Pancreas (tissue), 10 donors: Measurements from ENCODE around the gene MYOM1. TPM values are rescaled to one million over a fixed set of nuclear protein-coding genes. Genes with fewer than 3 reads are reported as not detected.
"Not testable (repeated sequence)": the region's sequence is repeated elsewhere in the genome, so short reads cannot be mapped to it uniquely, and the experiment has no call there.

ENCODE experiments used
- ATAC-seq, 4 donors: fragments of 200-7000 bp; cut with Tn5 transposase; one replicate each; pipeline versions ENCODE4 v1.8.0 to v1.9.1; 2020; ENCODE audit warnings: mild to moderate bottlenecking in 4 of 4, moderate library complexity in 4 of 4
- DNase-seq, 6 donors: peaks; one replicate each; pipeline ENCODE4 v3.0.0-alpha.2; 2020
- FAIRE-seq: peaks from 2 replicates; lab custom pipeline; 2012; peaks lifted over from hg19 to GRCh38; lab: Jason Lieb, UNC
- H3K27ac ChIP-seq, 4 donors: fragments of 200-600 bp; sonication (generic); 1 replicate in 3 of 4; 2 replicates in 1 of 4; pipeline versions ENCODE4 v1.5.0 to v1.8.0; 2020
- H3K27me3 ChIP-seq, 4 donors: fragments of 200-600 bp; one replicate each; pipeline ENCODE4 v1.8.0; 2021
- H3K36me3 ChIP-seq, 3 donors: fragments of 200-600 bp; sonication (generic) in 1 of 3; one replicate each; pipeline versions ENCODE4 v1.5.0 to v1.8.0; 2020 to 2021
- H3K4me1 ChIP-seq, 3 donors: fragments of 200-600 bp; one replicate each; pipeline ENCODE4 v1.8.0; 2021
- H3K4me3 ChIP-seq, 4 donors: fragments of 200-600 bp; sonication (generic) in 2 of 4; one replicate each; pipeline versions ENCODE4 v1.5.0 to v1.8.0; 2020 to 2021
- H3K9me3 ChIP-seq, 4 donors: fragments of 200-600 bp; one replicate each; pipeline ENCODE4 v1.8.0; 2021
- WGBS, 2 donors: extraction: QIAGEN DNeasy Blood & Tissue Kit; methylation state at CpG; one replicate each; pipeline ENCODE4 v1.1.7; 2013; 5-methylcytosine and 5-hydroxymethylcytosine counted together
- intact Hi-C, 3 donors: fragments of 100-400 bp; cut with DNase I; formaldehyde crosslinking; loops; one replicate each; pipeline versions ENCODE4 v1.11.1 to v1.14.2; 2022
- polyA plus RNA-seq, 2 donors: library from polyadenylated mRNA; stranded (reverse); fragments of 200-250 nt; gene quantifications; one replicate each; pipeline ENCODE4 v1.2.3, GENCODE V29; 2013
- total RNA-seq, 6 donors: library from RNA; stranded (reverse); fragmentation: NEBNext Ultra II Directional in 4 of 6; extraction: Animal tissue kit (Norgen Biotek cat#: 25700) in 4 of 6; gene quantifications; one replicate each; pipeline versions ENCODE4 v1.2.1 to v1.2.4, GENCODE V29; 2021 to 2023
- TF ChIP-seq, protein P1 (sequence below), 4 donors: fragments of 200-600 bp; sonication (generic) in 3 of 4; IDR thresholded peaks; one replicate each; pipeline versions ENCODE4 v1.5.0 to v1.8.0; 2021; ENCODE audit warnings: antibody characterized with exemption in 4 of 4
- donor health status: healthy with polysubstance abuse.
- donor health status: DM: no; HTN: no; CAD: no; lungs with moderate emphysema.
- donor health status: DM: no; HTN: no; CAD: no.
- donor health status: control.
- donor health status: control.
- donor health status: Bipolar disorder and iron deficiency.
- donor health status: DM: yes; HTN: yes; CAD: no.
- donor health status: DM: no; HTN: no; CAD: no.
- donor health status: DM: no; HTN: no; CAD: no.
- donor health status: DM: yes; HTN: yes; CAD: no.

Gene MYOM1
- total and polyA plus RNA-seq, 8 donors, result 4.7 to 18.2 (median 14.2) TPM

DNA sequence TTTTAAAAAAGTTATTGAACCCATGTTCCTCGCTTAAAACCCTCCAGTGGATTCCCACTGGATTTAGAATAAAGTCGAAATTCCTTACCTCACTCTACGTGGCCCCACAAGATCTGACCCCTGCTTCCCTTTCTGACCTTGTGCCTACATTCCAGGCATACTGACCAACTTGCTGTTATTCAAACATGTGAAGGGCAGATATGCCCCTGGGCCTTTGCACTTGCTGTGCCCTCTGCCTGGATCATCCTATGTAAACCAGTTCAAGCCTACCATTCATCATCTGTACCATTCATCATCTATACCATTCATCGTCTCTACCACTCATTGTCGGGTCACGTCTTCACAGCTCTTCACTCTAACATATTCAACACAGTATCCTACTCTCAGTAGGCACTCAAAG, 165.6 kb downstream of the MYOM1 start:
- no peaks in the 10 kb centered on the region for H3K27me3 ChIP-seq
- peaks cover 0 to 13% (median 11%) of the 10 kb centered on the region in 3 donors for H3K4me1 ChIP-seq
- DNase-seq (no peak), FAIRE-seq (no peak), ATAC-seq (no peak)
- no peaks in the 10 kb centered on the region for H3K9me3 ChIP-seq
- intact Hi-C loops, result no loop called here
- H3K36me3 ChIP-seq, result no peaks in the 10 kb centered on the region
- TF ChIP-seq, protein P1, sequence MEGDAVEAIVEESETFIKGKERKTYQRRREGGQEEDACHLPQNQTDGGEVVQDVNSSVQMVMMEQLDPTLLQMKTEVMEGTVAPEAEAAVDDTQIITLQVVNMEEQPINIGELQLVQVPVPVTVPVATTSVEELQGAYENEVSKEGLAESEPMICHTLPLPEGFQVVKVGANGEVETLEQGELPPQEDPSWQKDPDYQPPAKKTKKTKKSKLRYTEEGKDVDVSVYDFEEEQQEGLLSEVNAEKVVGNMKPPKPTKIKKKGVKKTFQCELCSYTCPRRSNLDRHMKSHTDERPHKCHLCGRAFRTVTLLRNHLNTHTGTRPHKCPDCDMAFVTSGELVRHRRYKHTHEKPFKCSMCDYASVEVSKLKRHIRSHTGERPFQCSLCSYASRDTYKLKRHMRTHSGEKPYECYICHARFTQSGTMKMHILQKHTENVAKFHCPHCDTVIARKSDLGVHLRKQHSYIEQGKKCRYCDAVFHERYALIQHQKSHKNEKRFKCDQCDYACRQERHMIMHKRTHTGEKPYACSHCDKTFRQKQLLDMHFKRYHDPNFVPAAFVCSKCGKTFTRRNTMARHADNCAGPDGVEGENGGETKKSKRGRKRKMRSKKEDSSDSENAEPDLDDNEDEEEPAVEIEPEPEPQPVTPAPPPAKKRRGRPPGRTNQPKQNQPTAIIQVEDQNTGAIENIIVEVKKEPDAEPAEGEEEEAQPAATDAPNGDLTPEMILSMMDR (IDR thresholded peaks at IDR 0.05), result no peak
- 92 to 99% methylated on average over 6 of the region's 6 CpGs for WGBS, 2 donors
- no peak overlapping the region for H3K4me3 ChIP-seq
- H3K27ac ChIP-seq, result no peak overlapping the region

DNA sequence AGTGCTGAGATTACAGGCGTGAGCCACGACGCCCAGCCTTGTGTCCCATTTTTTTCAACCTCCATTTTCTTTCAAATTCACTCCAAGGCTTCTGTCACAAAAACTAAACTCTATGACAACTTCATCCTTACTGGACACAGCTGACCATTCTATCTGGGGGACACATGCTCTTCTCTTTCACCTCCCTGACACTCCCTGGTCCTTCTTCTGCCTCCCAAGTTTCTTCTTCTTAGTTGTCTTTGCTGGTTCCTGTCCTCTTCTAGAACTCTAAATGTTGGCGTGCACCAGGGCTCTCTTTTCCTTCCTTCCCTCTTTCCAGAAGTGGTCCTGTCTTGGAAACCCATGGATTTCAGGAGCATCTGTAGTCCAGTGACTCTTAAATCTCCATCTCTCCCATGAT, 166.7 kb downstream of the MYOM1 start:
- FAIRE-seq, result no peak
- WGBS, 2 donors, result 97 to 98% methylated on average over 4 of the region's 4 CpGs
- TF ChIP-seq, protein P1 (IDR thresholded peaks at IDR 0.05), result no peak

DNA sequence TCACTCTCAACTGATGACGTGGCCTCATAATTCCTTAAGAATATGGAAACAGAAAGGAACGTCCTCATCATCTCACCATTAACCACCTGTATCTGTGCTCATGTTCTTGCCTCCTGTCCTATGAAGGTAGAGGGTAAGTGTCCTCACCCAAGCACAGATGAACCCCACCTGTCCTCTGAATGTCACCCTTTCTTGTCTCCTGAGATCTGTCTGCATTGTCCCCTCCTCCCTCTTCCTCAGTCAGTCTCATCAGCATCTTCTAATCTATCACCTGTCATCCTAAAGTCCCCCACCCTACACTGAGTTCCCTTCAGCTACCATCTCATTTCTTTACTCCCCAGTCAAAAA, 167.4 kb downstream of the MYOM1 start:
- FAIRE-seq (no peak), ATAC-seq (no peak), DNase-seq (no peak)
- H3K4me3 ChIP-seq, result no peak overlapping the region
- WGBS, 2 donors, result 21 to 22% methylated on average over 2 of the region's 2 CpGs
- peak overlapping the region in 2 of 4 donors; percentile 36 to 73 for H3K27ac ChIP-seq
- peaks cover 0 to 13% (median 11%) of the 10 kb centered on the region in 3 donors for H3K4me1 ChIP-seq
- TF ChIP-seq, protein P1 (IDR thresholded peaks at IDR 0.05), result no peak
- intact Hi-C loops, result no loop called here
- no peaks in the 10 kb centered on the region for H3K9me3 ChIP-seq
- H3K36me3 ChIP-seq, result no peaks in the 10 kb centered on the region
- no peaks in the 10 kb centered on the region for H3K27me3 ChIP-seq

More for the DNA sequence above, 166.7 kb downstream of the MYOM1 start:
- H3K36me3 ChIP-seq, result no peaks in the 10 kb centered on the region
- intact Hi-C loops, result no loop called here
- H3K4me3 ChIP-seq, result no peak overlapping the region
- no peaks in the 10 kb centered on the region for H3K9me3 ChIP-seq
- no peaks in the 10 kb centered on the region for H3K27me3 ChIP-seq
- ATAC-seq (no peak), DNase-seq (no peak)
- no peak overlapping the region for H3K27ac ChIP-seq
- H3K4me1 ChIP-seq, result peaks cover 0 to 13% (median 11%) of the 10 kb centered on the region in 3 donors

DNA sequence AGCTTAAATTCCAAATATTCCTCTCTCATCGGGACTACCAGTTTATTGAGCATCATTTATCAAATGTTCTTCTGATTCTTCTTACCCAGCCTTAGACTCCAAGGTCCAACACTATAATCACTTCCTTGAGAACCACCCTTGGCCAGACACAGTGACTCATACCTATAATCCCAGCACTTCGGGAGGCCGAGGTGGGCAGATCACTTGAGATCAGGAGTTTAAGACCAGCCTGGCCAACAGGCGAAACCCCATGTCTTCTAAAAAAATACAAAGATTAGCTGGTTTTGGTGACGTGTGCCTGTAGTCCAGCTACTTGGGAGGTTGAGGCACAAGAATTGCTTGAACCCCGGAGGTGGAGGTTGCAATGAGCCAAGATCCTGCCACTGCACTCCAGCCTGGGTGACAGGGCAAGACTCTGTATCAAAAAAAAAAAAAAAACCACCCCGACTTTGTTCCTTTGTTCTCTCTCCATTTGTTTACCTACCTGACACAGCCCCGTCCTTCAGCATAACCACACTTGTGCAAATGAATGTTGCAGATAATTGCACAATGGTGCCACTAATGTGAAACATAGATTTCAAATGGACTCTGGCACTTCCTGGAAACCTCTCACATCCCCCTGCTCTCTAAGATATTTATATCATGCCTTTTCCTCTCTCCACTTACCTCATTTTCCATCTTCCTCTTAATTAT, 167.9 kb downstream of the MYOM1 start:
- intact Hi-C loops, result no loop called here
- no peaks in the 10 kb centered on the region for H3K27me3 ChIP-seq
- TF ChIP-seq, protein P1 (IDR thresholded peaks at IDR 0.05), result no peak
- no peaks in the 10 kb centered on the region for H3K36me3 ChIP-seq
- H3K4me3 ChIP-seq, result no peak overlapping the region
- peaks cover 0 to 13% (median 11%) of the 10 kb centered on the region in 3 donors for H3K4me1 ChIP-seq
- no peaks in the 10 kb centered on the region for H3K9me3 ChIP-seq
- WGBS, 2 donors, result 37% methylated on average over 8 of the region's 8 CpGs
- no peak for FAIRE-seq
- DNase-seq, result peak in 3 of 6 donors; percentile 34 to 54 (median 39)
- peak; percentile 83 to 93 (median 92) for ATAC-seq
- H3K27ac ChIP-seq, result peak overlapping the region in 2 of 4 donors; percentile 36 to 73

DNA sequence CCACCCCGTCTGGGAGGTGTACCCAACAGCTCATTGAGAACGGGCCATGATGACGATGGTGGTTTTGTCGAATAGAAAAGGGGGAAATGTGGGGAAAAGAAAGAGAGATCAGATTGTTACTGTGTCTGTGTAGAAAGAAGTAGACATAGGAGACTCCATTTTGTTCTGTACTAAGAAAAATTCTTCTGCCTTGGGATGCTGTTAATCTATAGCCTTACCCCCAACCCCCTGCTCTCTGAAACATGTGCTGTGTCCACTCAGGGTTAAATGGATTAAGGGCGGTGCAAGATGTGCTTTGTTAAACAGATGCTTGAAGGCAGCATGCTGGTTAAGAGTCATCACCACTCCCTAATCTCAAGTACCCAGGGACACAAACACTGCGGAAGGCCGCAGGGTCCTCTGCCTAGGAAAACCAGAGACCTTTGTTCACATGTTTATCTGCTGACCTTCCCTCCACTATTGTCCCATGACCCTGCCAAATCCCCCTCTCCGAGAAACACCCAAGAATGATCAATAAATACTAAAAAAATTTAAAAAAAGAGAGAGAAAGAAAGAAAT, 169.8 kb downstream of the MYOM1 start:
- ATAC-seq, H3K36me3 ChIP-seq, H3K4me3 ChIP-seq, H3K27me3 ChIP-seq, H3K9me3 ChIP-seq, FAIRE-seq, intact Hi-C loops, H3K27ac ChIP-seq, DNase-seq: not testable (repeated sequence)
- peaks cover 7 to 22% (median 15%) of the 10 kb centered on the region in 3 donors for H3K4me1 ChIP-seq
- 77 to 79% methylated on average over 1 to 3 of the region's 8 CpGs for WGBS, 2 donors
